GM19328 (cell line): Measurements from ENCODE around the gene MYCT1.
"Not testable (repeated sequence)": the region's sequence is repeated elsewhere in the genome, so short reads cannot be mapped to it uniquely, and the experiment has no call there.

Experiments used
- ATAC-seq: cut with Tn5 transposase; IDR thresholded peaks from one replicate; pipeline ENCODE4 v1.9.1; 2021; ENCODE audit warnings: mild to moderate bottlenecking, moderate library complexity; ENCODE audit not compliant: unreplicated experiment

Gene MYCT1, protein sequence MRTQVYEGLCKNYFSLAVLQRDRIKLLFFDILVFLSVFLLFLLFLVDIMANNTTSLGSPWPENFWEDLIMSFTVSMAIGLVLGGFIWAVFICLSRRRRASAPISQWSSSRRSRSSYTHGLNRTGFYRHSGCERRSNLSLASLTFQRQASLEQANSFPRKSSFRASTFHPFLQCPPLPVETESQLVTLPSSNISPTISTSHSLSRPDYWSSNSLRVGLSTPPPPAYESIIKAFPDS

DNA sequence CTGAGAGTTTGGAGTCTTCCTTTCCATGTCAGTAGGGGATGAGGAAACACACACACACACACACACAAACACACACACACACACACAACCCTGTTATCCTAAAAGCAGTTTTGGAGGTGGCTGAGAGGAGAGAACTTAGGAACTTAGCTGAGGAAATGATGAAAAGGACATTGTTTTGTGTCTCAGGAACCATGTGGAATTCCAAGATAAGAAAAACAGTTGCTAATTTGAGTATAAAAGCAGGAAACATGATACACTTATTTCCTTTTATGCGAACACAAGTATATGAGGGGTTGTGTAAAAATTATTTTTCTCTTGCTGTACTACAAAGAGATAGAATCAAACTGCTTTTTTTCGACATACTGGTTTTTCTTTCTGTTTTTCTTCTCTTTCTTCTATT is at the start of gene MYCT1:
TSS of gene MYCT1 (plus strand) at position 264 of the 400 bp plus-strand sequence. CDS start at position 270, 6 bp downstream.
- no peak for ATAC-seq

DNA sequence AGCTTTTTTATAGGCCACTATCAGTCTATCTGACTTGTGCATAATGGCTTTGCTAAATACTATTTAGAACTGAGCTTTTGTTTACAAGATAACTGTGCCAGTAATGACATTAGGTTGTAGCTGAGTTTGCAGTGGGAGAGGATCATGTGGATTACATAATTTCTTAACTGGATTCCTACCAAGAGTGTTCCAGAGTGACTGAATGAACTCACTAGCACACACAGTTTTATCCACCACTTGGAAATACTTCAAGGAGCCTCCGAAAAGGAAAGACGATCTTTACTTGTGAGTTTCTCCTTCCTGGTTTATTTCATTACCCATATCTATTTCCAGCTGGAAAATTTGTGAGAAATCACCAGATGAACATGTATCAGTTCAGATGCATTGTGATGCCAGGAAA is 49.6 kb upstream of the MYCT1 start:
- ATAC-seq, result no peak

DNA sequence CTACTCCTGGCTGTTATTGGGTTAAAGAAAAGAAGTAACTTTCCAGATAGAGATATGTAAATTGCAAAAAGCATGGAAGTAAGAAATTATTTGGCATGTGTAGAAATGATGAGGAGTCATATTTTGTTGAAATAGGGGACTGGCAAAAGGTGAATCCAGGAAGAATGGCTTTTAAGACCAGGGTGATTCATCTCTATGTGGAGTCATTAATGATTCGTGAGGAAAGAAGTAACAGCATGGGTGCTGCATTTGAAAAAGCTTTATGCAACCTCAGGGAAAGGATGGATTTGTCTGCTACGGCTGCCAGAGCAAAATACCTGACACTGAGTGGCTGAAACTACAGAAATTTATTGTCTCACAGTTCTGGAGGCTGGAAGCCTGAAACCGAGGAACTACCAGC is 45.7 kb upstream of the MYCT1 start:
- ATAC-seq, result no peak

DNA sequence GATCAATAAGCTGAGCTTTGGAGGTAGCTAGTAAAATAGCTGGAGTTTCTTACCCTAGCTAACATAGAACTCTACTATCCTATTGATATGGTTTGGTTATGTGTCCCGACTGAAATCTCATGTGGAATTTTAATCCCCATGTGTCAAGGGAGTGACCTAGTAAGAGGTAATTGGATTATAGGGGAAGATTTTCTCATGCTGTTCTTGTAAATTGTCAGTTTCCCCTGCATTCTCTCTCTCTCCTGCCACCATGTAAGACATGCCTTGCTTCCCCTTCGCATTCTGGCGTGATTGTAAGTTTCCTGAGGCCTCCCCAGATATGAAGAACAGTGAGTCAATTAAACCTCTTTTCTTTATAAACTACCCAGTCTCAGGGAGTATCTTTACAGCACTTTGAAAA is 35.9 kb upstream of the MYCT1 start:
- ATAC-seq, result no peak

DNA sequence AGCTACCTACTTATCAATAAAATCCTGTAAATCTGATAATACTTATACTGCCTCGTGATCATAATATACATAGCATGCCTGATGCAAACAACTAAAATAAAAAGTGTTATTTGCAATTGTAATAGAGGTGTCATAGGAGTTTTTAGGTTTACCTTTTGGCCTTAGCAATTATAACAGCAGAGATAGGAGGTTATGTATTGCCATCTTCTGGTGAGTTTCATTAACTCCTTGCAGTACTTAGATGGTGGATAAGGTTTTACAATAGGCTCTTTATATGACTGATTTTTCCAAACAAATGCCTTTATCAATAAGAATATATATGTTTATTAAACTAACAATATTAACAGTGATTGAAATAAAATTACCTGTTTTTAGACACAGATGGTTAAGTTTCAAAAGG is 27.8 kb upstream of the MYCT1 start:
- no peak for ATAC-seq

DNA sequence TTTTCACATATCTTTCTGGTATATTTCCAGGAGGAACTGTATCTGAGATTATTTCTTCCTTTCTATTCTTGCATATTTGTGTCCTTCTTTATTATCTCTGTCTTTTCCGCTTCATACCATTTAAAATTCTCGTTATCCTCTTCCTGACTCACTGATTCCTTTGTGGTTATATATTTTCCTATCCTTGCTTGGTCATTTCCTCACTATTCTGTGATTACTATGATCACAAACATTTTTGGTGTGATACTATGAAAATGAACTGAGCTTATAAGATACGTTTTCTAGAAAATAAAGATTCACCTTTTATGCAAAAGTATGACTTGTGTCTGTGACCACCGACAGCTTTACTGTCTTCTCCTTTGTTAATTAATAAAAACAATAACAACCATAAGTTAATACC is 26.5 kb upstream of the MYCT1 start:
- ATAC-seq, result no peak

DNA sequence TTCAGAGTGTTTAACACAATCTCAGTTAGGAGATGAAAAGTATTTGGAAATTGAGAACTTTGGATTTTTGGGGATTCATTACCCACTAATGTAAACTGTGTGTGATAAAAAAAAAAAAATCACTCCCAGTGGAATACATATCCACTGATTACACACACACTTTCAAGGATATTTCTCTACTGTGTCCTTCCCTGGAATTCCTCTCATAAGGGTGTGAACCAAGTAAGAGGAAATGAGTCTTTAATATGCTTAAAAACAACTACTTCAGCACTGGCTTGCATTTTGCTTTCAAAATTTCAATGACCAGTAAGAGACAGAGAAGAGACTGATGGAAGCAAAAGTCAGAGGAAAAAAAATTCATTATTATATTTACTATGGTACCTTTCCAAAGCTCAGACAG is 24.5 kb upstream of the MYCT1 start:
- no peak for ATAC-seq

DNA sequence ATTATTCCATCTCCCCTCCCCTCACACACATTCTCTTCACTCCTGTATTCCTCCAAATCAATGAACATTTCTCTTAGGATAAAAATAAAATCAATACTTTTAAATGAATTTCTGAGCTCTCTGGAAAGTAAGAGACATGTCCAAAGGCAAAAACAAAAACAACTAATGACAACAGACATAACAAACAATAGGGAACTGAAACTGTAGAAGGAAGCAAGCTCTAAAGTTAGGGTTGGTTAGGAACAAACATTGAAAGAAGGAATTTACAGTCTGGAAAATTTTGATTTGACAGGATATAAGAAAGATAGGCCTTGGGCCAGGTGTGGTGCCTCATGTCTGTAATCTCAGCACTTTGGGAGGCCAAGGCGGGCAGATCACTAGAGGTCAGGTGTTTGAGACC is 17.5 kb upstream of the MYCT1 start:
- no peak for ATAC-seq

DNA sequence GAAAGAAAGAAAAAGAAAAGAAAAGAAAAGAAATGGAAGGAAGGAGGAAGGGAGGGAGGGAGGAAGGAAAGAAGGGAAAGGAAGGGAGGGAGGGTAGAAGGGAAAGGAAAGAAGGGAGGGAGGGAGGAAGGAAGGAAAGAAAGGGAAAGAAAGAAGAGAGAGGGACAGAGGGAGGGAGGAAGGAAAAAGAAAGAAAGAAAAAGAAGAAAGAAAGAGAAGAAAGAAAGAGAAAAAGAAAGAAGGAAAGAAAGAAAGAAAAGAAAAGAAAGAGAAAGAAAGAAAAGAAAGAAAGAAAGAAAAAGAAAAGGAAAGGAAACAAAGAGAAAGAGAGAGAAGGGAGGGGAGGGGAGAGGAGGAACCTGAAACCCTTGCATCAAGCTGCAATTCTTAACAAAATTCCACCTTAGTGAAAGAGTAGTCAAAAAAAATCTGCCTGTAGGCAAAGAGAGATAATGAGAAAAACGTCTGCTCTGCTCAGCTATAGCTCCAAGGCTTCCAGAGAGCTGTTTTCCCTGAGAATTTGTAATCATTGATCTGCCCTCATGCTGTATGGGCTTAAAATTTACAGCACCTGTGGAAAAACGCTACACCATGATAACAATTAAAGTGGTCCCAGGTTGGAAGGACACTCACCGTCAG is 16.7 kb upstream of the MYCT1 start:
- no peak for ATAC-seq

DNA sequence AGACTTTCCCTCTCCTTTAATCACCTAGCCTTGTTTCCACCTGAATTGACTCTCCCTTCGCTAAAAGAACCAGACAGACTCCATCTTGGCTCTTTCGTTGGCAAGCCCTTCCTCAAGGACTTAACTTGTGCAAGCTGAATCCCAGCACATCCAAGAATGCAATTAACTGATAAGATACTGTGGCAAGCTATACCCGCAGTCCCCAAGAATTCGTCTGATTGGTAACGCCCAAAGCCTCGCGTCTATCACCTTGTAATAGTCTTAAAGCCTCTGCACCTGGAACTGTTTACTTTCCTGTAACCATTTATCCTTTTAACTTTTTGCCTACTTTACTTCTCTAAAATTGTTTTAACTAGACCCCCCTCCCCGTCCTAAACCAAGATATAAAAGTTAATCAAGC is 15.6 kb upstream of the MYCT1 start:
- ATAC-seq, result no peak

DNA sequence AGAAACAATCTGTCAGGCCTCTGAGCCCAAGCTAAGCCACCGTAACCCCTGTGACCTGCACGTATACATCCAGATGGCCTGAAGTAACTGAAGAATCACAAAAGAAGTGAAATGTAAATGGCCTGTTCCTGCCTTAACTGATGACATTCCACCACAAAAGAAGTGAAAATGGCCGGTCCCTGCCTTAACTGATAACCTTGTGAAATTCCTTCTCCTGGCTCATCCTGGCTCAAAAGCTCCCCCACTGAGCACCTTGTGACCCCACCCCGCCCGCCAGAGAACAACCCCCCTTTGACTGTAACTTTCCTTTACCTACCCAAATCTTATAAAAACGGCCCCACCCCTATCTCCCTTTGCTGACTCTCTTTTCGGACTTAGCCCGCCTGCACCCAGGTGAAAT is 14.8 kb upstream of the MYCT1 start:
- ATAC-seq, result not testable (repeated sequence)

DNA sequence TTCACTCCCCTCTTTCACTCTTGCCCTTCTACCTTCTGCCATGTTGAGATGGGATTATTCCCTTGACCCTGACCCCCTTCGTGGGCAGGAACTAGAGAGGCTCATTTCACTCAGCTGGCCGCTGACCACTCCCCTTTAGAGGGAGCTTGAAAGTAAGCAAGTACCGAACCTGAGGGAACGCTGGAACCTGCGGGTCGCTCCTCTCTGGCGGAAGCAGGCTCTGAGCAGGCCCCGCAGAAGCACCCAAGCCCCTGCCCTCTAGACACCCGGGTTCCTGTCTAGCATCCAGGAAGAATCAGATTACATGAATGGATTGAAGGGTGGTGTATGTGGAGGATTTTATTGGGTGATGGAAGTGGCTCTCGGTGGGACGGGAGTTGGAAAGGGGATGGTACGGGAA is 11.9 kb upstream of the MYCT1 start:
- ATAC-seq, result no peak

DNA sequence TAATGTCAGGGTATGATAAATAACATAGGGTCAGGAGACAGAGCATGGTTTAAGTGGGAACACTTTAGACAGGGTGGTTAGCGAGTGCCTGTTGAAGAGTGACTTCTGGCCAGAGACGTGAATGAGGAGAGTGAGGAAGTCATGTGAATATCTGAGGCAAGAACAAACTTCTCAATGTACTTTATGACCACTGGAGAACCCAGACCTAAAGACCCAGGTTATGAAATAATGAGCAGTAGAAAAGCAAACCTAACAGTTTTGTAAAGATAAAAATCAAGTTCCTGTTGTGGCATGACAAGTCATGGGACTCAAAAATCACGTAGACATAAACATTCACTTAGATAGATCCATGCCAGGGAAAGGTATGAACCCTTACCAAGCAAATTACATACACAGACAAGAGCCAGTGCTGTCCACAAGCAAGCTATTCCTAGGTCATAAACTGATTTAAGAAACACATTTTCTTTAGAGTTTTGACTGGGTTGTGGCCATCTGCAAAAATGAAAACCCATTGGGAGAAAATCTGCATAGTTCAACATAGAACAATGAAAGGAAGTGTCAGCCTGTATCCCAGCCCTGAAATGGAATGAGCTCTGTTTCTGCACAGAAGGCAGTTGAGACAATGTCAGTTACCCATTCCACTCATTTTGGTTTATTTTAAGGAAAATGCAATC is 2.2 kb upstream of the MYCT1 start:
- ATAC-seq, result no peak

DNA sequence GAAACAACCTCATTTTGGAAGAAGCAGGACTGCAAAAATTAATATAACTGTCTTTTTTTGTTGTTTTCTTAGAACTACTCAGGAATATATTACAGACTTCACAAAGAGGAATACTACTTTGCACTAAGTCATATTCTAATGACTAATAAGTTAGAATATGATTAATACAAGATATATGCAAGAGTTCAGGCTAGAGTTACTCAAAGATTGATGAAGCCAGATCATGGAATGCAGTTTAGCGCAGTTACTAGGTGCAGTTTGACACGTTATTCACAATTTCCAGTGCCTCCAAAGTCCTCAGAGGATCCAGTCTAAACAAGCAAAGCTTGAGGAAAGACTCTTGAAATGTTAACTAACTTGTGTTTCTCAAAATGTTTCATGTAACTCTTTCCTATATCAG is 1.2 kb upstream of the MYCT1 start:
- no peak for ATAC-seq

DNA sequence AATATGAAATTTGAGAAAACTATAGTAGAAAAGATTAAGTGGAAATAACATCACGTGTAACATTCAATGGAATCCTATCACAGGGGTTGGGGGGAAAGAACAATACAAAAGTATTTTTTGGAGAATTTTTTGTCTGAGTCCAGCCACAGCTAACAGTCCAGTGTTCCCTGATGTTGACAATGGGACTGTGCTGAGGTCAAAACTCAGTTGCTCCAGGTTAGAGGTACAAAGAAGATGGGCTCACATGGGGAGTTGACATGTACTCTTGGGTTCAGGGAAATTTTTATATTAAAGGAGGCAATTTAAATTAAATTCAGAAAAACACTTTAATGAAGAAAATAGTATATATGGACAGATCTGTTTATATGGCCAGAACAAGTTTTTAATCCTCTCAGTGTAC is 995 bp downstream of the MYCT1 start:
- ATAC-seq, result no peak

DNA sequence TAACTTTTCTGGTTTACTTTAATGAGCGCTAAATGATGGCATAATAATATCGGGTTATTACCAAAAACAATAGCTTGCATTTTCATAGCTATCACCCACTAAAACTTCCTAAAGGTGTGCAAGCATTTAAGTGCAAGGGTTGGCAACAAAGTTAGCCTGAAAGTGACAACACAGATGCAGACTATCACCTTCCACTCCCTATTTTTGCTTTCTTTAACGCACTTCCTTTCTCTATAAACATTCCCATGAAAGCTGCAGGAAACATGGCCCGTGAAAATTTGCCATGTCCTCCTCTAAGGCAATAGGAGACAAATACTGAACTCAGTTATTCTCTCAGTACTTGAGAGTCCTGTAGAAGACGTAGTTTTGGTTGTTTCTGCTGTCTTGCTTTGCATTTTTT is 2.7 kb downstream of the MYCT1 start:
- ATAC-seq, result no peak

DNA sequence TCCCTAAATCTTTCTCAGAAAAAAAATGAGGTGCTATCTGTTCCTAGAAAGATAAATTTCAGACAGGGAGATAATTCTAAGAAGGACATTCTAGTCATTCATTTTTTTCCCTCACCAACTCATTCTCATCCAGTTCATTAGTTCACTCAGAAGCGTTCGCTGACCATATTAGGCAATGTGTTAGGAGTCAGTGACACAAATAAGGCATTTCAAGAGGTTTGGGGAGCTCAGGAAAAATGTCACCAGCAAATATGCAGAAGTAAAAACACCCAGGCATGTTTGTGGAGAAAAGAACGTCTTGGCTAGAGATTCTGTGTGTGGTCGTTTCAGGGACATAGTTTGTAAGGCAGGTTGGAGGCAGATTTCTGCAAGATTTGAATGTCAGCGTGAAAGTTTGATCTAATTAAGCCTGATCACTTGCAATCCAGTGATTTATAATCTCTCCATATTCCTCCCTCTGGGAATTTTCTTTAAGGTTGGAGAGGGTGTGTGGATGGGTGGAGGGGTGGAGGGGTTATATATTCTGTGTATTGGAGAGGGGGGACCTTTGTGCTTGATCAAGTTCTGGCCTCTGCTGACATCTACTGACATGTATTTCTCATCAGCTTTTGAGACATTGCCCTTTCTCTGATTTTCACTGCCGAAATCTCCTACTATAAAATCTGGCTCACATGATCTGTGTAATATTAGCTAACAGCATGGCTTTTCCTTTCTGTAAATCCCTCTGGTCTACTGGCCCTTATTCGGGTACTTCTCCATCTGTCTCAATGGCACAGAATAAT is 3.6 kb downstream of the MYCT1 start:
- no peak for ATAC-seq

DNA sequence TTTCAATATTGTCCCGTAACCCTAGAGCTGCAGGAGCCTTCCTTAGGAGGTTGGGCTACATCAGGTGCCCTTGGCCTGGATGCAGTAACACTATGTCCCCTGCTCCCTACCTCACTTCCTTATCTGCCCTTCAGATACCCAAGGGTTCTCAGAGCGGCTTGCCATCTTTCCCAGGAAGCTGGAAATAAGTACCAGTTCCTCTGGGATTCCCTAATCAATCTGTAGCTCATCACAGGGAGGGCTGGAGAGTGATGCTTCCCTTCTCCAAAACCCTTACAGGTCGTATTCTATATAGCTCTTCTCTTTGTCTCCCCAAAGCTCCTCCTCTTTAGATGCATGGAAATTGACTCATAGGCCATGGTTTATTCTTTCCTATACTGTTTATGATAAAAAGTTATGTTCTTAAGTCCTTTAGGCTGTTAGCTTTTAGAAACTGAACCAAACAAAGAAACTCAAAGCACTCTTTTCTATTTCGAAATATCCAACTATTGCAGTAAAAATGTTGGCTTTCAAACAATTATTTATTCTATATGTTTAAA is 4.2 kb downstream of the MYCT1 start:
- ATAC-seq, result no peak

DNA sequence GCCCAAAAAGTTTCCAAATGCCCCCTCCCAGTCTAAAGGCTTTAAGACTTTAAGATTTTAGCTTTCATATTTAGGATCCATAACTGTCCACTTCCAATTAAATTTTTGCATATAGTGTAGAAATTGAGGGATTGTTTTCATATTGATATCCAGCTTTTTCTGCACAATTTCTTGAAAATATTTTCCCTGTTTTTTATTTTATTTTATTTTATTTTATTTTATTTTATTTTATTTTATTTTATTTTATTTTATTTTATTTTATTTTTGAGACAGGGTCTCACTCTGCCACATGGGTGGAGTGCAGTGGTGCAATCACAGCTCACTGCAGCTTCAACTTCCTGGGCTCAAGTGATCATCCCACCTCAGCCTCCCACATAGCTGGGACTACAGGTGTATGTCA is 6.1 kb downstream of the MYCT1 start:
- not testable (repeated sequence) for ATAC-seq

DNA sequence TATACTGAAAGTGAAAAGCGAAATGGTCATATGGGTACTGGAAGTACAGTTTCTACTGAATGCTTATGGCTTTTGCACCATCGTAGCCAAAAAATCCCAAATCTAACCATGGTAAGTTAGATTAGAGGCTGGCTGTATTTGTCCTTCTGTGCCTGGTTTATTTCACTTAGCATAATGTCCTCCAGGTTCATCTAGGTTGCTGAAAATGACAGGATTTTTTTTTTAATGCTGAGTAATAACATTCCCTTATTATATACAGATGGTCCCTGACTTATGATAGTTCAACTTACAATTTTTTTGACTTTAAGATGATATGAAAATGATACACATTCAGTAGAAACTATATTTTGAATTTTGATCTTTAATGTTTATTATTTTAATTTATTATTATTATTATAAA is 7.6 kb downstream of the MYCT1 start:
- ATAC-seq, result no peak

DNA sequence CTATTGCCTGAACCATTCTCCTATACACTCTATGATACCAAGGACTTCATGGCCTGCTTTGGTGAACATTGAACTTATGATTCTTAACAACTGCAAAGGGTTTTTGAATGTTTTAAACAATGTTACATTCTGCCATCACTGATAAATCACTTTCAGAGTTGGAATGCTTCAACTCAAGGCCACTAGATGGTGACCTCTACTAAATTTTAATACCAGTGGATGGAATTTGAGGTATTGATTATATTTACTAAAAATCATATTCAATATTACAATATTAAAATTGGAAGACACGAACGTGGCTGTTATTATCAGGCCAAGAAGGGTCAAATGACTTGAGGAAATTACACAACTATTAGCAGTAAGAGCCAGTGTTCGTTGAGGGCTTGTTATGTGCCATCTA is 18.6 kb downstream of the MYCT1 start:
- no peak for ATAC-seq
